ENCODE results near the gene PLXNA1. TPM values are rescaled to one million over a fixed set of nuclear protein-coding genes. Genes with fewer than 3 reads are reported as not detected.

The PLXNA1 gene
- total RNA-seq, 1 donor from 2014 or later: 26.4 TPM

DNA sequence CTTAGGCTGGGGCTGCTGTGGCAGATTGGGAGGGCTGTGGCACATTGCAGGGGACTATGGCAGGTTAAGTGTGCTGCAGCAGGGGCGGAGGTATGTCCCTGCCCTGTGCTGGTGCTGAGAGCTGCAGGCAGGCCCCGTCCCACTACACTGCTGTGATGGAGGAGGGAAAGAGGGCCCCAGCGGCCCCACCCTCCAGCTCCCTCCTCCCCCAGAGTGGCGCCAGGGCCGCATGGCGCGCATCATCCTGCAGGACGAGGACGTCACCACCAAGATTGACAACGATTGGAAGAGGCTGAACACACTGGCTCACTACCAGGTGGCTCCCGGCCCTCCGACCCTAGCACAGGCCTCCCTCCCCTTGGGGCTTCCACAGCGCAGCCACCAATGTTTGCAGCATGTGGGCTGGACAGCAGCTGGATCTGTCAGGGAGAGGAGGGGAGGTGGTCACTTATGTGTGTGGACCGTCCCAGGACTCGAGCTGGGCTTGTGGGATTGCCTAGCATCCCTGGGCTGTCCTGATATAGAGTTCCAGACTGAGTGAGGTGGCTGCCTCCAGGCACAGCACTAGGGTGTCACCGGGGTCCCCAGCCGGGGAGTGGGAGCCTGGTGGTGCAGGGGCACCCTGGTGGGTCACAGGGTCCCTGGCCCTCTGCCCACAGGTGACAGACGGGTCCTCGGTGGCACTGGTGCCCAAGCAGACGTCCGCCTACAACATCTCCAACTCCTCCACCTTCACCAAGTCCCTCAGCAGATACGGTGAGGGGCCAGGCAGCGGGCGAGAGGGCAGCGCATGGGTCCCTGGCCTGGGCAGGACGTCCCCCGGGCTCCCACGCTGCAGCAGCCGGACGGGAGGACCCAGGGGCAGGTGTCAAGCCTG is 46.1 kb downstream of the PLXNA1 start:
- intact Hi-C loops (cut with micrococcal nuclease): no loop called here
- no peak for DNase-seq
- TF ChIP-seq, protein P1, sequence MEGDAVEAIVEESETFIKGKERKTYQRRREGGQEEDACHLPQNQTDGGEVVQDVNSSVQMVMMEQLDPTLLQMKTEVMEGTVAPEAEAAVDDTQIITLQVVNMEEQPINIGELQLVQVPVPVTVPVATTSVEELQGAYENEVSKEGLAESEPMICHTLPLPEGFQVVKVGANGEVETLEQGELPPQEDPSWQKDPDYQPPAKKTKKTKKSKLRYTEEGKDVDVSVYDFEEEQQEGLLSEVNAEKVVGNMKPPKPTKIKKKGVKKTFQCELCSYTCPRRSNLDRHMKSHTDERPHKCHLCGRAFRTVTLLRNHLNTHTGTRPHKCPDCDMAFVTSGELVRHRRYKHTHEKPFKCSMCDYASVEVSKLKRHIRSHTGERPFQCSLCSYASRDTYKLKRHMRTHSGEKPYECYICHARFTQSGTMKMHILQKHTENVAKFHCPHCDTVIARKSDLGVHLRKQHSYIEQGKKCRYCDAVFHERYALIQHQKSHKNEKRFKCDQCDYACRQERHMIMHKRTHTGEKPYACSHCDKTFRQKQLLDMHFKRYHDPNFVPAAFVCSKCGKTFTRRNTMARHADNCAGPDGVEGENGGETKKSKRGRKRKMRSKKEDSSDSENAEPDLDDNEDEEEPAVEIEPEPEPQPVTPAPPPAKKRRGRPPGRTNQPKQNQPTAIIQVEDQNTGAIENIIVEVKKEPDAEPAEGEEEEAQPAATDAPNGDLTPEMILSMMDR (IDR thresholded peaks at IDR 0.05; ENCODE audit: borderline replicate concordance): no peak
- peaks cover 5% of the 10 kb centered on the region for H3K4me1 ChIP-seq
- H3K4me3 ChIP-seq: no peak overlapping the region
- H3K27ac ChIP-seq (replicated peaks): no peak overlapping the region
- H3K27me3 ChIP-seq (ENCODE audit: low read depth): no peaks in the 10 kb centered on the region
- no peaks in the 10 kb centered on the region for H3K9me3 ChIP-seq (replicated peaks)
- H3K36me3 ChIP-seq: peaks cover 56% of the 10 kb centered on the region

DNA sequence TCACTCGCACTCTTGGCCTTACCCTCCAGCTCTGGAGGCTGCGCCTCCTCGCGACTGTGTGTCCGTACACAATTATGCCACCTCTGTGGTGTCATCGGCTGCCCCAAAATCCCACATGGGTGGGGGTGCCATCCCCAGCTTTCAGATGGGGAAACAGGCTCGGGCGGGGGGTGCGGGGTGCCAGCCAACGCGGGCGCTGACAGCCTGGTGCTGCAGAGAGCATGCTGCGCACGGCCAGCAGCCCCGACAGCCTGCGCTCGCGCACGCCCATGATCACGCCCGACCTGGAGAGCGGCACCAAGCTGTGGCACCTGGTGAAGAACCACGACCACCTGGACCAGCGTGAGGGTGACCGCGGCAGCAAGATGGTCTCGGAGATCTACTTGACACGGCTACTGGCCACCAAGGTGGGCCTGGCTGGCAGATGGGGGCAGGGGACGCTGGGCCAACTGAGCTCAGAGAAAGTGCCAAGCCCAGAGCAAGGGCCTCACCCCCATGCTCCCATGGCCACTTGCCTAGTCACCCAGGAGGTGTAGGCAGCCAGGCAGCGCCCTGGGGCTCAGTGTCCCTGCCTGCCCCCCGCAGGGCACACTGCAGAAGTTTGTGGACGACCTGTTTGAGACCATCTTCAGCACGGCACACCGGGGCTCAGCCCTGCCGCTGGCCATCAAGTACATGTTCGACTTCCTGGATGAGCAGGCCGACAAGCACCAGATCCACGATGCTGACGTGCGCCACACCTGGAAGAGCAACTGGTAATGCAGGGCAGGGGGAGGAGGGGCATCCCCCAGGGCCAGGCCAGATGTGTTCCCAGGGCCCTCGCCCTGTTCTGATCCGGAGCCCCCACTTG is 47.0 kb downstream of the PLXNA1 start:
- H3K27ac ChIP-seq (replicated peaks): no peak overlapping the region
- H3K36me3 ChIP-seq: peaks cover 56% of the 10 kb centered on the region
- intact Hi-C loops (cut with micrococcal nuclease): no loop called here
- no peak overlapping the region for H3K4me3 ChIP-seq
- peaks cover 5% of the 10 kb centered on the region for H3K4me1 ChIP-seq
- H3K27me3 ChIP-seq (ENCODE audit: low read depth): no peaks in the 10 kb centered on the region
- TF ChIP-seq, protein P1 (IDR thresholded peaks at IDR 0.05; ENCODE audit: borderline replicate concordance): no peak
- DNase-seq: no peak
- no peaks in the 10 kb centered on the region for H3K9me3 ChIP-seq (replicated peaks)

DNA sequence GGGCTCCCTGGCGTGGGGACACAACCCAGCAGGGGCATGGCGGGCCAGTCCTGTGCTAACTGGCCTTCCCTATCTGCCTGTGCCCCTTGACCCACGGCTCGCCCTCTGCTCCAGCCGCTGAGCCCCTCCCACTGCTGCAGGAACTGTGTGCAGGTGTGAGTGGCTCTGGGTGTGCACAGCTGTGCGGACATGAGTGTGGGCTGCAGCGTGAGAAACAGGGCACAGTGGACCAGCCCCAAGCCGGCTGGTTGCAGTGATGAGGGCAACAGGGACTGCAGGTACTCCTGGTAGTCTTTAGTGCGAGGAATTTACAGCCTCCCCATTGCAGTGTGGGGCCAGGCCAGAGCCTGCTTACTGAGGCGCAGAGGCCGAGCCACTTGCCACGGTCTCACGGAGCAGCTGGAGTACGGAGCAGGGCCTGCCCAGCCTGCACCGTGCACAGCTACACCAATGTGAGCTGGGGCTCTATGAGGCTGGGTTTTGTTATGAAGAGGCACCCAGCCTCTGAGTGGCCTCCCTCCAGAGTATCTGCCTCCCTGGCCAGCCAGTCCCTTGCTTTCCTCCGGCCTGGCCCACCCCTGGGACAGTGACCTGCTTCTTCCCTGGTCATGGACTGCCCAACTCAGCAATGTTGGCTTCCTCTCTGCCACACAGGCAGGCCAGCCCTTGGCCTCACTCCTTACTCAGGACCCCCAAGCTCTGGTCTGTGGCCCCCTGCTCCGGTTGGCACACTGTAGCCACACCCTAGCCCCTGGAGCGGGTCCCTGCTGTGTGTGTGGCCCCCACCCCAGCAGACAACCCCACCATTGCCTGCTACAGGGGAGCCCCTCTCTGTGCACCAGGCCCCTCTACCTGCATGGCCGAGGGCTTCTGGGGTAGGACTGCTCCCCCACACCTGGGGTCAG is 47.8 kb downstream of the PLXNA1 start:
- no peak for DNase-seq
- TF ChIP-seq, protein P1 (IDR thresholded peaks at IDR 0.05; ENCODE audit: borderline replicate concordance): no peak
- no peaks in the 10 kb centered on the region for H3K9me3 ChIP-seq (replicated peaks)
- H3K27ac ChIP-seq (replicated peaks): no peak overlapping the region
- peaks cover 56% of the 10 kb centered on the region for H3K36me3 ChIP-seq
- peaks cover 4% of the 10 kb centered on the region for H3K4me1 ChIP-seq
- no peaks in the 10 kb centered on the region for H3K27me3 ChIP-seq (ENCODE audit: low read depth)
- intact Hi-C loops (cut with micrococcal nuclease): no loop called here
- H3K4me3 ChIP-seq: no peak overlapping the region

DNA sequence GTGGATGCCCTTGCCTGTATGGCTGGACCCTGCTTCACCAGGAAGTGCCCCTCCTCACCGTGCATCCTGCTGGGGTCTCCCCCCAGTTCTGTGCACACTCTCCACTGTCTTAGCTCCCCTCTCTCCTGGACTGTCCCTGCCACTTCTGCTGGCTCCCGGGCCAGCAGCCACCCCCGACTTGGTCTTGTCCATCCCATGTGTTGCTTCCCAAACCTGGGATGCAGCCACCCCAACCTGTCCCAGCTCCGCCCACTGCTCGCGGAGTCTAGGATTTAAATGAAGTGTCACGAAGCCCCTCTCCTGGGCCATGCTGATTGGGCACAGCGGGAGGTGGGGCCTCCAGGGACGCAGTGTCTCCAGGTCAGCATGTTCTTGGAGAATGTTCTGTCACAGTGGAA is 48.5 kb downstream of the PLXNA1 start:
- Histone ChIP-seq H3K4me1 (no peaks in the 10 kb centered on the region), H3K9me3 (replicated peaks) (no peaks in the 10 kb centered on the region), H3K4me3 (no peak overlapping the region), H3K27me3 (ENCODE audit: low read depth) (no peaks in the 10 kb centered on the region), H3K36me3 (peaks cover 56% of the 10 kb centered on the region), H3K27ac (replicated peaks) (no peak overlapping the region)
- TF ChIP-seq, protein P1 (IDR thresholded peaks at IDR 0.05; ENCODE audit: borderline replicate concordance): no peak
- DNase-seq: no peak
- intact Hi-C loops (cut with micrococcal nuclease): no loop called here

DNA sequence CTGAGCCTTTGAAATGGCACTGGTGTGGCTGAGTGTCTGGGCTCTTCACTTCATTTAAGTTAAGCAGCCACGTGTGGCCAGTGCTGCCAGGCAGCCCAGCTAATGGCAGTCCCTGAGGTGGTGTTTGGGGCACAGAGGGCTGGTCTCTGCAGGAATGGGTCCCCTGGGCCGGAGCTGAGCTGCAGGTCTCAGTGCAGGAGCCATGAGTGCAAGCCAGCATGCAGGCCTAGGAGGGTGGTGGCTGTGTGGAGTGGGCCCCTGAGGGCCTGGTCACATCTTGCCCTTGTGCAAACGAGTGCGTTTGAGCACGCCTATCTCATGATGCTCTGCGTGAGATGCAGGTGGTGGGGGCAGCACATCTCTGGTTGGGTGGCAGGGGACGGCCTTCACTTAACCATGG is 48.9 kb downstream of the PLXNA1 start:
- intact Hi-C loops (cut with micrococcal nuclease): no loop called here
- no peak for DNase-seq
- Histone ChIP-seq H3K4me3 (no peak overlapping the region), H3K4me1 (no peaks in the 10 kb centered on the region), H3K9me3 (replicated peaks) (no peaks in the 10 kb centered on the region), H3K27ac (replicated peaks) (no peak overlapping the region), H3K27me3 (ENCODE audit: low read depth) (no peaks in the 10 kb centered on the region), H3K36me3 (peaks cover 56% of the 10 kb centered on the region)
- TF ChIP-seq, protein P1 (IDR thresholded peaks at IDR 0.05; ENCODE audit: borderline replicate concordance): no peak
